ENCODE measurements around the gene ERBB3.
A peak's percentile ranks its signal among the peaks of the same experiment; 100 is the strongest.

The ERBB3 gene

GRCh38 chr12:56104109-56104814, 24.3 kb downstream of the ERBB3 start, which contains the start of gene PA2G4:
Gene PA2G4, plus strand, starts transcription at chr12:56104559. Its CDS starts 179 bp downstream, at chr12:56104738.
- Histone ChIP-seq H3K9me3 (replicated peaks; ENCODE audit: insufficient read depth, low read length) (no peaks in the 10 kb centered on the region), H3F3A (ENCODE audit: insufficient read depth, low read length) (0 out of 2 replicates have a peak, but pooled peaks cover 5% of the 10 kb centered on the region), H3K4me1 (ENCODE audit: low read length) (peaks cover 7% of the 10 kb centered on the region), H3K36me3 (replicated peaks; ENCODE audit: insufficient read depth, low read length) (peaks cover 15% of the 10 kb centered on the region), H3K9me2 (replicated peaks; ENCODE audit: insufficient read depth, low read length) (no peaks in the 10 kb centered on the region), H3K27ac (ENCODE audit: low read length) (peak within 1 kb of the TSS; percentile 38; the same call in 1 of the 2 replicates), H3K79me2 (ENCODE audit: low read length) (peaks cover 42% of the 10 kb centered on the region), H3K4me2 (ENCODE audit: low read depth, low read length) (peak within 1 kb of the TSS; percentile 89), H3K9ac (ENCODE audit: low read length) (peak within 1 kb of the TSS; percentile 83), H2AFZ (ENCODE audit: low read length) (peak within 1 kb of the TSS; percentile 80), H3K27me3 (replicated peaks; ENCODE audit: insufficient read depth, low read length) (no peaks in the 10 kb centered on the region), H3K4me3 (ENCODE audit: low read length) (peak within 1 kb of the TSS; percentile 78), H4K20me1 (ENCODE audit: insufficient read depth, low read length) (peaks cover 6% of the 10 kb centered on the region; the same call in 1 of the 2 replicates)
- TF ChIP-seq EZH2phosphoT487 (IDR thresholded peaks at IDR 0.05; ENCODE audit: low read length) (no peak), EZH2 (optimal IDR thresholded peaks at IDR 0.05; ENCODE audit: low read depth, low read length) (no peak)
- TF ChIP-seq, protein P1, sequence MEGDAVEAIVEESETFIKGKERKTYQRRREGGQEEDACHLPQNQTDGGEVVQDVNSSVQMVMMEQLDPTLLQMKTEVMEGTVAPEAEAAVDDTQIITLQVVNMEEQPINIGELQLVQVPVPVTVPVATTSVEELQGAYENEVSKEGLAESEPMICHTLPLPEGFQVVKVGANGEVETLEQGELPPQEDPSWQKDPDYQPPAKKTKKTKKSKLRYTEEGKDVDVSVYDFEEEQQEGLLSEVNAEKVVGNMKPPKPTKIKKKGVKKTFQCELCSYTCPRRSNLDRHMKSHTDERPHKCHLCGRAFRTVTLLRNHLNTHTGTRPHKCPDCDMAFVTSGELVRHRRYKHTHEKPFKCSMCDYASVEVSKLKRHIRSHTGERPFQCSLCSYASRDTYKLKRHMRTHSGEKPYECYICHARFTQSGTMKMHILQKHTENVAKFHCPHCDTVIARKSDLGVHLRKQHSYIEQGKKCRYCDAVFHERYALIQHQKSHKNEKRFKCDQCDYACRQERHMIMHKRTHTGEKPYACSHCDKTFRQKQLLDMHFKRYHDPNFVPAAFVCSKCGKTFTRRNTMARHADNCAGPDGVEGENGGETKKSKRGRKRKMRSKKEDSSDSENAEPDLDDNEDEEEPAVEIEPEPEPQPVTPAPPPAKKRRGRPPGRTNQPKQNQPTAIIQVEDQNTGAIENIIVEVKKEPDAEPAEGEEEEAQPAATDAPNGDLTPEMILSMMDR (IDR thresholded peaks at IDR 0.05; ENCODE audit: low read length), result no peak
- DNase-seq, result peak; percentile 99

DNA sequence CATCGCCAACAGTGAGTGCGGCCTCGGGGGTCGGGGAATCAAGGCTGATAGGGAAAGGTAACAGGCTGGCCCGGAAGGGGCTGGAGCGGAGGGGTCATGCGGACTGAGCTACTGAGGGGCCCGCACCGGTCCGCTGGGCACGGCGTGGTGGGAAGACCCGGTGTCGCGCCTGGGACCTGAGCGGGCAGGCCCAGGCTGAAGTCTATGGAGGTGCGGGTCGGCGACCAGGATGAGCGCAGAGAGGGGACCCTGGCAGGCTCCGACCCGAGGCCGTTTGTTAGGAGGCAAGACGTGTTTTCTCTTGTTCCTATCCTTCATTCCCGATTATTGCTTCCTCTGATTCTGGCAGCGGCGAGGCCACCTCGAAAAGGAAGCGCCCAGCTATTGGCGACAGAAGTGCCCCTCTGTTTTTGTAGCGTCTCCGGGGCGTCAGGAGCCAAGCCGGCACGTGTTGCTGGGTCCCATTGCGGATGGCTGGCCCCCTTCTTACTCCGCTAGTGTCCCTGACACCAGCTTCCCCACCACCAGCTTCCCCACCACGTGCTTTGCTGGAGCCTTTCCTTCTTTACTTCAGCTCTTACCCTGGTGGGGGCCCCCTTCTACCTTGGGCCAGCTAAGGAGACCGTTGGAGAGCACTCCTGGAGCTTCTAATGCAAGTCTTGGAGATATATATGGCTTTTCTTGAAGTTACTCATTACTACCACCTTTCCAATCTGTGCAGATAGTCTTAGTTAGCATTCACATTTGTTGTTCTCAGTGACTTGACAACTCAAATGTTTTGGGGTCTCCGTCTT, 25.0 kb downstream of the ERBB3 start:
- Histone ChIP-seq H3K79me2 (ENCODE audit: low read length) (peaks cover 42% of the 10 kb centered on the region), H3K4me2 (ENCODE audit: low read depth, low read length) (peak overlapping the region; percentile 89), H3K4me3 (ENCODE audit: low read length) (peak overlapping the region; percentile 78), H3F3A (ENCODE audit: insufficient read depth, low read length) (peaks cover 5% of the 10 kb centered on the region; the same call in 1 of the 2 replicates), H3K36me3 (replicated peaks; ENCODE audit: insufficient read depth, low read length) (peaks cover 18% of the 10 kb centered on the region), H3K4me1 (ENCODE audit: low read length) (peaks cover 7% of the 10 kb centered on the region), H3K9me3 (replicated peaks; ENCODE audit: insufficient read depth, low read length) (no peaks in the 10 kb centered on the region), H3K9ac (ENCODE audit: low read length) (peak overlapping the region; percentile 83), H4K20me1 (ENCODE audit: insufficient read depth, low read length) (peaks cover 6% of the 10 kb centered on the region; the same call in 1 of the 2 replicates), H3K27me3 (replicated peaks; ENCODE audit: insufficient read depth, low read length) (no peaks in the 10 kb centered on the region), H2AFZ (ENCODE audit: low read length) (peak overlapping the region; percentile 31), H3K27ac (ENCODE audit: low read length) (peak overlapping the region; percentile 38; the same call in 1 of the 2 replicates), H3K9me2 (replicated peaks; ENCODE audit: insufficient read depth, low read length) (no peaks in the 10 kb centered on the region)
- TF ChIP-seq, protein P1 (IDR thresholded peaks at IDR 0.05; ENCODE audit: low read length), result 0 out of 2 replicates have a peak, but pooled peaks have one; percentile 10
- no peak for TF ChIP-seq EZH2 (optimal IDR thresholded peaks at IDR 0.05; ENCODE audit: low read depth, low read length)
- no peak for TF ChIP-seq EZH2phosphoT487 (IDR thresholded peaks at IDR 0.05; ENCODE audit: low read length)
- peak; percentile 19 for DNase-seq

DNA sequence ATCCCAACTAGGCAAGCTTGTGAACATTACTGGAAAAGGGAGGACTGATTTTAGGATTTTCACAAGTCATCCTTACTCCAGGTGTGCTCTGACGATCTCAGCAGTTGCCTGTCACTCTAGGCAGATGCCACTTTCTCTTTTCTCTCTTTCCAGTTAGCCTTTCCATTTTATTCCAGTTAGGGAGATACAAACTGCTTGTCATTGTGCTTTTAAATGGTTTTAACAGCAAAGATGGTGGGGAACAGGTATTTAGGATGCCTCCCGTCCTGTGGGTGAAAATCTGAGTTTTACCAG, 25.6 kb downstream of the ERBB3 start:
- Histone ChIP-seq H3K27ac (ENCODE audit: low read length) (peak overlapping the region; percentile 38; the same call in 1 of the 2 replicates), H3K4me3 (ENCODE audit: low read length) (peak overlapping the region; percentile 78), H3K79me2 (ENCODE audit: low read length) (peaks cover 42% of the 10 kb centered on the region), H3K36me3 (replicated peaks; ENCODE audit: insufficient read depth, low read length) (peaks cover 20% of the 10 kb centered on the region), H3K9ac (ENCODE audit: low read length) (peak overlapping the region; percentile 83), H4K20me1 (ENCODE audit: insufficient read depth, low read length) (peaks cover 6% of the 10 kb centered on the region; the same call in 1 of the 2 replicates), H2AFZ (ENCODE audit: low read length) (no peak overlapping the region), H3K9me2 (replicated peaks; ENCODE audit: insufficient read depth, low read length) (no peaks in the 10 kb centered on the region), H3K27me3 (replicated peaks; ENCODE audit: insufficient read depth, low read length) (no peaks in the 10 kb centered on the region), H3K9me3 (replicated peaks; ENCODE audit: insufficient read depth, low read length) (no peaks in the 10 kb centered on the region), H3K4me2 (ENCODE audit: low read depth, low read length) (peak overlapping the region; percentile 89), H3K4me1 (ENCODE audit: low read length) (peaks cover 7% of the 10 kb centered on the region), H3F3A (ENCODE audit: insufficient read depth, low read length) (peaks cover 5% of the 10 kb centered on the region; the same call in 1 of the 2 replicates)
- TF ChIP-seq EZH2 (optimal IDR thresholded peaks at IDR 0.05; ENCODE audit: low read depth, low read length) (no peak), EZH2phosphoT487 (IDR thresholded peaks at IDR 0.05; ENCODE audit: low read length) (no peak)
- TF ChIP-seq, protein P1 (IDR thresholded peaks at IDR 0.05; ENCODE audit: low read length), result no peak
- no peak for DNase-seq

Measured in MM.1S (cell line).